Inflammatory macrophage treated with lipopolysaccharide for 4 hours (primary cell): ENCODE data around the gene KRT4.

Experiments
- DNase-seq: peaks from one replicate; pipeline ENCODE4 v3.0.0-alpha.2; 2020

KRT4 gene

GRCh38 chr12:52791271-52792184, 22.4 kb downstream of the KRT4 start:
- DNase-seq = no peak

DNA sequence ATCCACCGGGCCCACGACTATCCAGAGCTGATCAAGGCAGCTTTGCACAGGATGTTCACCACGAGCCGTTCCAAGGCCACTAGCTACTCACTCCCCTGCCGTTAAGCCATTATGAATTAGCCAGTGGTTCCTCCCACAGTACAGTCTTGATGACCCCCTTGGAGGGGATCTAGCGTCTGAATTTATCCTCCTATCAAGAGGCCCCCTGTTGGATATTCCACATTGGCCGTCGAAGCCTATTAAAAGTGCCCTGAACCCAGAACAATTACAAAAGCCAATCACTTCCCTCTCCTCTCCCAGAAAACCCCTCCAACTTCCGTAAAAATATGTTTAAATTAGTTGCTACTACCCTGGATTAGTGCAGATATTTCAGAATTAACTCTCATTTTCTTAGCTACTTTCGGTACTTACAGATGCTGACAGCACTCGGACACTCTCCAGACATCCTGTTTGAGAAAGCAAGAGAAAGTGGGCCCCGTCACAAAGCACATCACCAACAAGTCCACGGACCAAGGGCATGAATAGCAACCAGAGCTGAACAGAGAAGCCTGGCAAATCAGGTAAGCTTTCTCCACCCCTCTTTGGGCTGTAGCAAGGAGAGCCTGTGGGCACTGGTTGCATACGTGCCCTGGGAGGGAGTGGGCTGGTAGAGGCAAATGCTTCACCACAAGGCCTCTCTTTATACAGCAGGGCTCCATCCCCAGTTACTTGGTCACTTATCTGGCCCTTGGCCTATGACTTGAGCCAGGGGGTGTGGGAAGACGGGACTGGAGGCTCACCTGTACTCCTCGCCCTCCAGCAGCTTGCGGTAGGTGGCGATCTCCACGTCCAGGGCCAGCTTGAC, 23.3 kb downstream of the KRT4 start:
- DNase-seq = no peak

GRCh38 chr12:52789637-52790426, 24.1 kb downstream of the KRT4 start:
- DNase-seq = no peak

- DNase-seq = no peak
Measured at GRCh38 chr12:52788876-52789636, 24.9 kb downstream of the KRT4 start.

DNA sequence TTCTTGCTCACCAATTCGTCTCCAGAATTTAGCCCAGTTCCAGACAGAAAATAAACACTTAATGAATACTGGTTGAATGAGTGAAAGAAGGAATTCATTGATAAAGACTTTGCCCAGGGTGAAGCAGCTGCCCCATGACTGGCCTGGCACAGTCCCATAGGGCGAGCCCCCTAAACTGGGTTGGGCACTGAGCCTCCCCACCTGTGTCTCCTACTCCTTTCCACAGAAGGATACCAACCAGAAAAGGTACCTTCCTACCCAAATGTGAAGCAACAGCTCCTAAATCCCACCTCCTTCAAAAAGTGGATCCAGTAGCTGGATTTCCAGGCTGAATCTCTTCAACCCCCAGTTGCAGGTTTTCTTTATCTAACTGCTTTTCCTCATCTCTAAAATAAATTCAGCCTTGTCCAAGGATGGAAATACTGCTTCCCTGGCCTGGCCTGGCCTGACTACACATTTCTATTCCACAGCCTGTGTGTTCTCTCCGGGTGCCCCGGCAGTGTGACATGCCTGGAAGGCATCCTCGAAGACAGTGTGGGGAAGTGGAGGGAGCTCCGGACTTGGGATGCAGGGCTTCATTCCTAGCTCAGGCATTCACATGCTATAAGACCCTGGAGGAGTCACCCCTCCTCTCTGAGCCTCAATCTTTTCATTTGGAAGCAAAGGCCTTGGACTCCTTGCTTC, 25.6 kb downstream of the KRT4 start:
- no peak for DNase-seq

DNA sequence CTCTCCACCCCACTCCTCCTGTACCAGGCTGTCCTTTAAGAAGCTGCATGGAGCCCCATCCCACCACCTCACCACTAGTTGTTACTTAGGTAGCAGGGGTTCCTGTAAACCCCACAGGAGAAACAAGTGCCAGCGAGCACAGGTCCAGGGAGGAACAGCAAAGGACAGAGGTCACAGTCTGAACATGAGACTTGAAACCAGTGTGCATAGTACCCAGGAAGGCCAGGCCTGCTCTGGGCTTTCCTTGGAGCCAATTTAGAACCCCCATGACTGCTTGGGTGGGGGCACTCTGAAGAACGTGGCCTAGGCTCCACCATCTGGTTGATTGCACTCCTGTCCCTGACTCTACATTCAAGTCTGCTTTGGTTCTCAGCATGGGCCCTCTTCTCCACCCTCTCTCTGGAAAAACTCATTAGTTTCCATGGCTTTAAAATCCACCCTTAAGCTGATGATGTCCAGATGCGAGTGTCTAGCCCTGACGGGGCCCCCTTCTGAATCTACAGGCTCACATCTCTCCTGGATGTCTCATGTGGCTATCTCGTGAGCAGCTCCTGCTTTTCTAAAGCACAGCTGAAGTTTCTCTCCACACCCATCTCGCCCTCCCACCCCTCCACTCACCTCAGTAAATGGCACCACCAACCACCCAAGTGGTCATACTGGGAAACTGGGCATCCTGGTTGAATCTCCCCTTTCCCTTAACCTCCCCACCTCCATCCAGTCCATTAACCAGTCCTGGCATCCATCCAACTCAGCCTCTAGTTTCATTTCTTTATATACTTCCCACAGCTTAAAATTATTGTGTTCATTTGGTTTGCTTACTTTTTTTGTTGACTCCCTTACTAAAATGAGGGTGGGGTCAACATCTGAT, 26.4 kb downstream of the KRT4 start:
- DNase-seq = peak; percentile 17

DNA sequence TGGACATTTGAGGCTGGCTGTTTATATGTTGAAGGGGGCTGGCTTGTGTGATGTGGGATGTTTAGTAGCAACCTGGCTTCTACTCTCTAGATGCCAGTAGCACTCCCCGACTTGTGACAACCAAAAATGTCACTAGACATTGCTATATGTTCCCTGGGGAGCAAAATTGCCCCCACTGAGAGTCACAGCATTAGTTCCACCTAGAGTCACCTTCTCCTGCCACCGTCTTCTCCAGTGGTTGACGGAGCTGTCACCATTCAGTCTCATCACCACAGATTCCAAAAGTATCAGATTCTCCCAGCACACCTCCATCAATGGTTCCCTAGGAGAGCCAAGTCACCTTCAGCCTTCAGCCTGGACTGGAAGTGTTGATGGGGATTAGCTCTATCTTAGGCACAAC, 29.0 kb downstream of the KRT4 start:
- no peak for DNase-seq

- no peak for DNase-seq
Measured at GRCh38 chr12:52783563-52784316, 30.2 kb downstream of the KRT4 start.

DNA sequence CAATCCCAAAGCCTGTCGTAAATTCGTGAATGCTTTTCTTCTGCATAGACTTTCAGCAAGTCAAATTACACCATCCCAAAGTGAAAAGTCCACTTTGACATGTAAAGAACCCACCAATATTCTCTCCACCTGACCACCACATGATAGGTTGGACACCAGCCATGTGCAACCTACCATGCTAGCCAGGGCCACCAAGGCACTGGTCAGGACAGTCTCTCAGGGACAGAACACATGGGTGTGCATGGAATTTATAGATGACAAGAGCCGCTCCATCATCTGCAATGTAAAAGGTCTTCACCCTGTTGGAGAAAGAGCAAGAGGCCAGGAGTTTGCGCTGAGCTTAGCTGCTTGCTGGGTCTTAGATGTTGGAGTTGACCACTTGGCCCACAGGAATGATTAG, 31.4 kb downstream of the KRT4 start:
- DNase-seq = no peak

DNA sequence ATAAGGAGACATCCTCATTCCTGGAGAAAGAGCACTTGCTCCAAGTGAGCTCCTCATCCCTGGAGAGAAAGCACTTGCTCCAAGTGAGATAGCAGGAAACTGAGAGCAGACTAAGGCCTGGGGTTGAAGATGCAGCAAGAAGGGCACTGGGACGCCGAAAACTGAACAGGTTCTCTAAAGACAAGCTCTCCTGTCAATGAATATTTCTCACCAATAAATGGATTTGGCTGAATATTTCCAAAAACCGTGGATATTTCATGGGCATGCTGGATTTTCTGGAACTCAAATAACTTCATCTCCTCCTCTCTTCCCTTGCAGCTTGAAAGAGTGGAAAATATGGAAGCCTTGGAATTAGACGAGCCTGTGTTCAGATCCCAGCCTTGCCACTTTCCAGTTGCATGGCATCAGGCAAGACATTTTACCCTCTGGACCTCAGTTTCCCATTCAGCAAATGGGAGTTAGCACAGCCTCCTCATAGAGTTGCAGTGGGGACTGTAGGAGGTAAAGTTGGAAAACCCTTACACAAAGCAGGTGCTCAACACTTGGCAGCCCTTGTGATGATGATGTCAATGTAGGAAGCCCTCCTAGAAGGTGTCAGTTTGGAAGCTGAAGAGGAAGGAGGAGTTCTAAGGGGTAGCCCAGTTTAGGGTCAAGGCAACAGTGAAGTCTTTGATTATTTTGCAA, 32.4 kb downstream of the KRT4 start:
- no peak for DNase-seq

GRCh38 chr12:52779914-52780313, 34.0 kb downstream of the KRT4 start:
- DNase-seq = no peak

- DNase-seq = no peak
Measured at GRCh38 chr12:52778833-52779232, 35.1 kb downstream of the KRT4 start.

- DNase-seq = no peak
Measured at GRCh38 chr12:52777566-52777965, 36.4 kb downstream of the KRT4 start.

DNA sequence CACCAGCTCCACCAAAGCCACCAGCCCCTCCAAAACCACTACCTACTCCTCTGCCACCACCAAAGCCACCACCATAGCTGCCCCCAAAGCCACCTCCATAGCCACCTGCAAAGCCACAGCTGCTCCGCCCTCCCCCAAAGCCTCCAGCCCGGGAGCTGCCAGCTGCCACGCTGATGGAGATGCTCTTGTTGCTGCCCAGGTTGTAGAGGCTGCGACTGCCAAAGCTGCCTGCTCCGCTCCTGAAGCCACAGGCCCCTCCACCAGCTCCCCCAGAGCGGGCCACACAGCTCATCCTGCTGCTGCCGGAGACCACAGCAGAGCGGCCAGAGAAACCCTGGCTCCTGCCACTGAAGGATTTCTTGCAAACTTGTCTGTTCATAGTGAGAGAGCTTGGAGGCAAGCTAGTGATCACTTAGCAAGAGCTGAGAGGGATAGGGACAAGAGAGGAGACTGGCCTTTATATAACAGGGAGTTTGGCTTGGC, 37.0 kb downstream of the KRT4 start, which contains the start of gene KRT76:
Gene KRT76 (minus strand): TSS at position 433 of the 483 bp plus-strand sequence. CDS start 54 bp downstream, at position 379.
- DNase-seq = no peak

DNA sequence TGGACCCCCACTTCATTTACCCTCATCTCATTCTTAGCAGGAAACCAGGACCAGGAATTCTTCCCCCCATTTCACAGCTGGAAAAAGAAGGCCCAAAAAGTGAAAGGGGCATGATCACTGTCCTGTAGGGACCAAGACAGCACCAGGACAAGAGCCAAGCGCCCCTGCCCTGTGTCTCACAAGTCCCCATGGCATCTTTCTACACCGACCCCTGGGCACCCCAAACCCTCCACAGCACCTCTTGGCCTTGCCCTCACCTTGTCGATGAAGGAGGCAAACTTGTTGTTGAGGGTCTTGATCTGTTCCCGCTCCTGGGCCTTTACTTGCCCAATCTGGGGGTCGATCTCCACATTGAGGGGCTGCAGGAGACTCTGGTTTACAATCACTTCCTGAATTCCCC, 37.5 kb downstream of the KRT4 start:
- no peak for DNase-seq

DNA sequence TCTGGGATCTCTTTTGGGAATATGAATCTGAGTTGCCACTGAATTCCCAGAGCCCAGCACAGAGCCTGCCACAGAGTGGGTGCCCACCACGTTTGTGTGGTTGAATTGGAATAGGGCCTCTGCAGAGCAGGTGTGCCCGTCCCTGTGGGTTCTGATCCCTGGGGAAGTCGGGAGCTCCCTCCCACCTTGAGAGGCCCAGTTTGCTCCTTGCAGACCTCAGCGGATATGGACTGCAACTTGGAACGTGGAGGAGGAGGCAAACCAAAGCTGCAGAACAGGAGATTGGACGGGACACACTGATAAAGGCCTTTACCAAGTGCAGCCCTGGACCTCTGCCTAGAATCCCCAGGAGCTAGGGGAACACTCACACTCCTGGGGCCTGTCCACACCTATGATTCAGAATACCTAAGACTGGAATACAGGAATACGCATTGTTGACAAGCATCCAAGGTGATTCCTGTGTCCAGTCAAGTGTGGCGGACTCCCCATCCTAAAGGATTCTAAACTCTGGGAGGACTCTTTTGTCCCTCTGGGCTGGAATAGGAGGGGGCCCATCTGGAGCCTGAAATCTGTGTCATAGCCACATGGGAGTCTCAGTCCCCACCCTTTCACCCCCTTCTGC, 39.2 kb downstream of the KRT4 start:
- DNase-seq = no peak

- DNase-seq = peak; percentile 40
Measured at GRCh38 chr12:52772772-52773171, 41.1 kb downstream of the KRT4 start.

GRCh38 chr12:52772188-52772587, 41.7 kb downstream of the KRT4 start:
- no peak for DNase-seq

GRCh38 chr12:52771505-52771904, 42.4 kb downstream of the KRT4 start:
- DNase-seq = no peak
